ENCODE data around the gene GLYATL3.

GLYATL3 gene

DNA sequence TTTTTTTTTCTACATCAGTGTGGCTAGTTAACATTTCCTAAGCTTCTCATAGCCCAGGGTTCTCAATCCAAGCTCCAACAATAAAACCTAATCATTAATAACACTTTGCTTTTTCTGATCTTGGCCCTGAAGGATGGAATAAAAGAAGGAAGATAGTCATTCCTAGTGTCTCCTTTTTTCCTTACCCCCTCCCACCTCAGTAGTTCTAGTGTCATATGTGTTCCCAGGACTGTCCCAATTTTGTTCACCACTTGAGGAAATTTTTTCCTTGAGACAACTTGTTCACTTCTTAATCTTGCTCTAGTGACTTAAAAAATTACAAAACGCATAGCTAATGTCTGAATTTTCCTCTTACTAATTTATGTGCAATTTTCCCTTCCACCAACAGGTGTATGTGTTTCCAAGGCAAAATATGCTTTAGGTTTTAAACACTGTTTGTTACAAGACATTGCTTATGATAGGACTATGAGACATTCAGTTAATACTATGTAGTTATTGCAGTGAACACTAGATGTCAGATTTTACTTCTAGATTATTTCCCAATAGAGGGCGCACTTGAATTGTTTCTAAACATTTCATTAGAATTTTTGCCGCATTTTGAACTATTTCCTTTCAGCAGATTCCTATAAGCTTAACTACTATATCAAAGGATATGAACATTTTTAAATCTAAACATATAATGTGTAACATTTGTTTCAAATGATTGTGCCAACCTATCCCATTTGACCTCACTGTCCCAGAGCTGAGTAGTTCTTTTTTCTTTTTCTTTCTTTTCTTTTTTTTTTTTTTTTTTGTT, 32.2 kb downstream of the GLYATL3 start:
- Histone ChIP-seq H3K27ac (ENCODE audit: low read depth, low read length) (no peak overlapping the region), H2BK15ac (replicated peaks; ENCODE audit: low read depth) (no peak overlapping the region), H2BK120ac (ENCODE audit: low read depth, low read length) (no peak overlapping the region), H3K36me3 (ENCODE audit: control insufficient read depth, insufficient read depth, low read length) (no peaks in the 10 kb centered on the region), H3K79me2 (ENCODE audit: control insufficient read depth, insufficient read depth, low read length) (no peaks in the 10 kb centered on the region), H2BK5ac (ENCODE audit: low read length) (no peak overlapping the region), H3K79me1 (ENCODE audit: low read length) (no peaks in the 10 kb centered on the region), H4K5ac (ENCODE audit: low read length) (no peak overlapping the region), H3K27me3 (ENCODE audit: insufficient read depth, low read length, poor library complexity) (no peaks in the 10 kb centered on the region), H3K56ac (ENCODE audit: low read length) (no peak overlapping the region), H3K4me1 (ENCODE audit: control insufficient read depth, low read depth, low read length) (no peaks in the 10 kb centered on the region), H3K4me2 (ENCODE audit: low read length) (no peak overlapping the region), H3K4me3 (ENCODE audit: low read length) (no peak overlapping the region), H3K23ac (ENCODE audit: low read length) (no peak overlapping the region), H3K9ac (ENCODE audit: low read length) (no peak overlapping the region), H4K8ac (ENCODE audit: low read depth, low read length) (no peak overlapping the region), H2AK5ac (ENCODE audit: low read length) (no peak overlapping the region), H3K18ac (ENCODE audit: low read length) (no peak overlapping the region), H3K4ac (ENCODE audit: low read depth, low read length) (no peak overlapping the region)
- DNase-seq: peak; percentile 49
- WGBS (ENCODE audit: extremely low coverage, insufficient coverage, low lambda C conversion rate): no CpG with 5 or more reads among the region's 3 CpGs

DNA sequence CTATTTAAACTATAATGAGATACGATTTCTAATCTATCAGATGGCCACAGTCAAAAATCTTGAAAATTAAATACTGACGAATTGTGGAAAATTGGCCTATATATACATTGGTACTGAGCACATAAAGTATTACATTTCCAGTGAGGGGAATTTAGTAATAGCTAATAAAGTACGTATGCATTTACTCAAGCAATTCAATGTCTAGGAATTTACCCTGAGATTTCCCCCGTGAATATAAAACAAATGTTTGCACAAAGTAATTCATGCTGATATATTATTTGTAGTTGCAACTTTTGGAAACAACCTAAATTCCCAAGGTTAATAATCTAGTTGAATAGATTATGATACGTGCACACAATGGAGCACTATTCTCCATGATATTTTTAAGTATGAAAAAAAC, 36.1 kb downstream of the GLYATL3 start:
- H3K23ac ChIP-seq (ENCODE audit: low read length): no peak overlapping the region

DNA sequence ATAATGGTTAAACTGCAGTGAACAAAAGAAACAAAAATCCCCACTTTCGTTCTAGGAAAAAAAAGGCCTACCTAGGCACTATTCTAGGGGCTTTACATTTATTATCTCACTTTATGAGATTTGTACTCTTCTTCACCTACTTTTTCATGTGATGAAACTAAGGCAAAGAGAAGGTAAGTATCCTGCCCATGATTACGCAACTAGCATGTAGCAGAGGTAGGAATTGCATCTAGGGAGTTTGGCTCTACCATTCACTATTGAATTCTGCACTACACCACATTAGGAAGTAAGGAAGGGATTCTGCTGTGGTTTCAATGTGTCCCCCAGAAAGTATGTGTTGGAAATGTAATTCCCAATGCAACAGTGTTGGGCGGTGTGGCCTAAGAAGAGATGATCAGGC, 39.4 kb downstream of the GLYATL3 start:
- no peak overlapping the region for H3K27ac ChIP-seq (ENCODE audit: low read depth, low read length)
- no peak overlapping the region for H3K4me2 ChIP-seq (ENCODE audit: low read length)
- no peaks in the 10 kb centered on the region for H3K79me2 ChIP-seq (ENCODE audit: control insufficient read depth, insufficient read depth, low read length)
- WGBS (ENCODE audit: extremely low coverage, insufficient coverage, low lambda C conversion rate): no CpG with 5 or more reads among the region's 3 CpGs
- H3K4me1 ChIP-seq (ENCODE audit: control insufficient read depth, low read depth, low read length): no peaks in the 10 kb centered on the region
- no peak overlapping the region for H2AK5ac ChIP-seq (ENCODE audit: low read length)
- H2BK120ac ChIP-seq (ENCODE audit: low read depth, low read length): no peak overlapping the region
- H3K56ac ChIP-seq (ENCODE audit: low read length): no peak overlapping the region
- H2BK15ac ChIP-seq (replicated peaks; ENCODE audit: low read depth): no peak overlapping the region
- H3K79me1 ChIP-seq (ENCODE audit: low read length): no peaks in the 10 kb centered on the region
- no peak overlapping the region for H3K18ac ChIP-seq (ENCODE audit: low read length)
- DNase-seq: no peak
- H4K8ac ChIP-seq (ENCODE audit: low read depth, low read length): no peak overlapping the region
- no peaks in the 10 kb centered on the region for H3K36me3 ChIP-seq (ENCODE audit: control insufficient read depth, insufficient read depth, low read length)
- H3K27me3 ChIP-seq (ENCODE audit: insufficient read depth, low read length, poor library complexity): no peaks in the 10 kb centered on the region
- H3K4ac ChIP-seq (ENCODE audit: low read depth, low read length): no peak overlapping the region
- no peak overlapping the region for H3K4me3 ChIP-seq (ENCODE audit: low read length)
- no peak overlapping the region for H3K9ac ChIP-seq (ENCODE audit: low read length)
- no peak overlapping the region for H3K23ac ChIP-seq (ENCODE audit: low read length)
- H2BK5ac ChIP-seq (ENCODE audit: low read length): no peak overlapping the region
- H4K5ac ChIP-seq (ENCODE audit: low read length): no peak overlapping the region

More for the DNA sequence above, 36.1 kb downstream of the GLYATL3 start:
- Histone ChIP-seq H2BK15ac (replicated peaks; ENCODE audit: low read depth) (no peak overlapping the region), H3K4me1 (ENCODE audit: control insufficient read depth, low read depth, low read length) (no peaks in the 10 kb centered on the region), H3K27ac (ENCODE audit: low read depth, low read length) (no peak overlapping the region), H3K9ac (ENCODE audit: low read length) (no peak overlapping the region), H3K18ac (ENCODE audit: low read length) (no peak overlapping the region), H4K8ac (ENCODE audit: low read depth, low read length) (no peak overlapping the region), H3K79me2 (ENCODE audit: control insufficient read depth, insufficient read depth, low read length) (no peaks in the 10 kb centered on the region), H3K4ac (ENCODE audit: low read depth, low read length) (no peak overlapping the region), H2BK120ac (ENCODE audit: low read depth, low read length) (no peak overlapping the region), H3K56ac (ENCODE audit: low read length) (no peak overlapping the region), H3K36me3 (ENCODE audit: control insufficient read depth, insufficient read depth, low read length) (no peaks in the 10 kb centered on the region), H3K4me3 (ENCODE audit: low read length) (no peak overlapping the region), H3K79me1 (ENCODE audit: low read length) (no peaks in the 10 kb centered on the region), H3K27me3 (ENCODE audit: insufficient read depth, low read length, poor library complexity) (no peaks in the 10 kb centered on the region), H2BK5ac (ENCODE audit: low read length) (no peak overlapping the region), H2AK5ac (ENCODE audit: low read length) (no peak overlapping the region), H4K5ac (ENCODE audit: low read length) (no peak overlapping the region), H3K4me2 (ENCODE audit: low read length) (no peak overlapping the region)
- no CpG with 5 or more reads among the region's 5 CpGs for WGBS (ENCODE audit: extremely low coverage, insufficient coverage, low lambda C conversion rate)
- no peak for DNase-seq

DNA sequence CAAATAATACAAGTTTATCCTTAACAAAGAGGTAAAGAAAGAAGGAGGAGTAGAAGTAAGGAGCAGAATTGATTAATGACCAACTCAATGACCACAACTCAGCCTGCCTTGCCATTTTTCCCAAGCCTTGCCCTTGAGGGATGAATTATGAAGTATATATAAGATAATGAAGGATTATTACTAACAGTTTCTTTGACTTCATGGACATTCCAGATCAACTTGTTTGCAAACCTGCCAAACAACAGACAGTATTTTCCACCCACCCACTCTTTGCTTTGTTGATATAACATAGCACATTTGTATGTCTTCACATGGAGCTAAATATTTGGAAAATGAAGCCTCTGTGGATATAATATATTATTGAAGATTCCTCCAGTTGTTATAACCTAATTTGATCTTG, 40.9 kb downstream of the GLYATL3 start:
- no peak overlapping the region for H2AK5ac ChIP-seq (ENCODE audit: low read length)
- no peaks in the 10 kb centered on the region for H3K36me3 ChIP-seq (ENCODE audit: control insufficient read depth, insufficient read depth, low read length)
- no peaks in the 10 kb centered on the region for H3K4me1 ChIP-seq (ENCODE audit: control insufficient read depth, low read depth, low read length)
- no peak overlapping the region for H3K9ac ChIP-seq (ENCODE audit: low read length)
- H4K5ac ChIP-seq (ENCODE audit: low read length): no peak overlapping the region
- no peak overlapping the region for H2BK5ac ChIP-seq (ENCODE audit: low read length)
- H3K18ac ChIP-seq (ENCODE audit: low read length): no peak overlapping the region
- no peaks in the 10 kb centered on the region for H3K79me1 ChIP-seq (ENCODE audit: low read length)
- no peak overlapping the region for H3K4me2 ChIP-seq (ENCODE audit: low read length)
- no peak overlapping the region for H3K23ac ChIP-seq (ENCODE audit: low read length)
- H2BK120ac ChIP-seq (ENCODE audit: low read depth, low read length): no peak overlapping the region
- no peak overlapping the region for H4K8ac ChIP-seq (ENCODE audit: low read depth, low read length)
- no peaks in the 10 kb centered on the region for H3K27me3 ChIP-seq (ENCODE audit: insufficient read depth, low read length, poor library complexity)
- no peak overlapping the region for H3K4ac ChIP-seq (ENCODE audit: low read depth, low read length)
- no peak overlapping the region for H2BK15ac ChIP-seq (replicated peaks; ENCODE audit: low read depth)
- H3K27ac ChIP-seq (ENCODE audit: low read depth, low read length): no peak overlapping the region
- no peak overlapping the region for H3K56ac ChIP-seq (ENCODE audit: low read length)
- H3K79me2 ChIP-seq (ENCODE audit: control insufficient read depth, insufficient read depth, low read length): no peaks in the 10 kb centered on the region
- H3K4me3 ChIP-seq (ENCODE audit: low read length): no peak overlapping the region
- DNase-seq: no peak

DNA sequence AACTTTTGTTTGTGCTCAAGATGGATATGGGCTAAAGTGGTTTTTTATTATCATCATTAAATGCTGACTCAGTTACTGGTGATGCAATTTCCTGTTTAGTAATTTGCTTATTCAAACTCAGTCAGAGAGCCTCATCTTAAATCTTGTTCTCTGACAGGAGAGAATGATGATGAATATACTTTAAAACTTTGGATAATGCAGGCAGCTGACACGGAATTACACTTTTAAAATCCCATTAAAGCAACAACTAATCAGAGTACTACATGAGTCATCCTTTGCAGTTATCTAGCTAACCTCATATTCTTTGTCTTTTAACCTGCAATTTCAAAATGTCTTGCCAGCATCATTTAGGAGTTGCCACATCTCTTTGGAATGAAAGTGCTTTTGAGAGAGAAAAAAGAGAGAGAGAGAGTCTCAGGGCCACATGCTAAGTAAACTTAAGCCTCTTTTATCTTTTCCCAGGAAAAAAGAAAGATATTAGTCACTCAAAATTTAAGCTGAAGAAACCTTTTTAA, 41.5 kb downstream of the GLYATL3 start:
- Histone ChIP-seq H2BK120ac (ENCODE audit: low read depth, low read length) (no peak overlapping the region), H4K8ac (ENCODE audit: low read depth, low read length) (no peak overlapping the region), H3K4me2 (ENCODE audit: low read length) (no peak overlapping the region), H3K4me1 (ENCODE audit: control insufficient read depth, low read depth, low read length) (no peaks in the 10 kb centered on the region), H4K5ac (ENCODE audit: low read length) (no peak overlapping the region), H3K4me3 (ENCODE audit: low read length) (no peak overlapping the region), H3K36me3 (ENCODE audit: control insufficient read depth, insufficient read depth, low read length) (no peaks in the 10 kb centered on the region), H3K56ac (ENCODE audit: low read length) (no peak overlapping the region), H3K79me1 (ENCODE audit: low read length) (no peaks in the 10 kb centered on the region), H3K18ac (ENCODE audit: low read length) (no peak overlapping the region), H2BK5ac (ENCODE audit: low read length) (no peak overlapping the region), H2AK5ac (ENCODE audit: low read length) (no peak overlapping the region), H2BK15ac (replicated peaks; ENCODE audit: low read depth) (no peak overlapping the region), H3K27me3 (ENCODE audit: insufficient read depth, low read length, poor library complexity) (no peaks in the 10 kb centered on the region), H3K4ac (ENCODE audit: low read depth, low read length) (no peak overlapping the region), H3K23ac (ENCODE audit: low read length) (no peak overlapping the region), H3K9ac (ENCODE audit: low read length) (no peak overlapping the region), H3K79me2 (ENCODE audit: control insufficient read depth, insufficient read depth, low read length) (no peaks in the 10 kb centered on the region), H3K27ac (ENCODE audit: low read depth, low read length) (no peak overlapping the region)
- DNase-seq: peak; percentile 40
- WGBS (ENCODE audit: extremely low coverage, insufficient coverage, low lambda C conversion rate): no CpG with 5 or more reads among the region's 1 CpG

DNA sequence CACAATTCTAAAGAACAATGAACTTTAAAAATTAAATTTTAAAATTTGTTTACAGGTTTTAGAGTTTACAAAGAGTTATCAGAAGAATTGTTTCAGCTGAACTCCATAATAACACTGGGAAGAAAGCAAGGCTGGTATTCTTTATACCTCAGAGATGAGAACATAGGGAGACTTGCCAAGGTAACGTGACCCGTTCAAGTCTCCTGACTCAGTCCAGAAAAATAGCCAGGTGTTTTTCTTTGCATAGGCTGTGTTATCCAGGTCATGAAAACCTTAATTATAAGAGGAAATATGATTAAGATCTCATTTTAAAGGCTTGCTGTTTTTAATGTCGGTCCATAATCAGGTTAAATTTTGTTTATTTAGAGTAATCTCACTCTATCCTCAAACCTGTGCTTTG, 42.2 kb downstream of the GLYATL3 start:
- Histone ChIP-seq H3K4me3 (ENCODE audit: low read length) (no peak overlapping the region), H3K27ac (ENCODE audit: low read depth, low read length) (no peak overlapping the region), H3K79me2 (ENCODE audit: control insufficient read depth, insufficient read depth, low read length) (no peaks in the 10 kb centered on the region), H3K4ac (ENCODE audit: low read depth, low read length) (no peak overlapping the region), H3K18ac (ENCODE audit: low read length) (no peak overlapping the region), H3K56ac (ENCODE audit: low read length) (no peak overlapping the region), H3K36me3 (ENCODE audit: control insufficient read depth, insufficient read depth, low read length) (no peaks in the 10 kb centered on the region), H4K8ac (ENCODE audit: low read depth, low read length) (no peak overlapping the region), H3K27me3 (ENCODE audit: insufficient read depth, low read length, poor library complexity) (no peaks in the 10 kb centered on the region), H3K23ac (ENCODE audit: low read length) (no peak overlapping the region), H3K79me1 (ENCODE audit: low read length) (no peaks in the 10 kb centered on the region), H3K9ac (ENCODE audit: low read length) (no peak overlapping the region), H2BK120ac (ENCODE audit: low read depth, low read length) (no peak overlapping the region), H3K4me1 (ENCODE audit: control insufficient read depth, low read depth, low read length) (no peaks in the 10 kb centered on the region), H3K4me2 (ENCODE audit: low read length) (no peak overlapping the region), H2AK5ac (ENCODE audit: low read length) (no peak overlapping the region), H4K5ac (ENCODE audit: low read length) (no peak overlapping the region), H2BK5ac (ENCODE audit: low read length) (no peak overlapping the region), H2BK15ac (replicated peaks; ENCODE audit: low read depth) (no peak overlapping the region)
- DNase-seq: no peak
- WGBS (ENCODE audit: extremely low coverage, insufficient coverage, low lambda C conversion rate): no CpG with 5 or more reads among the region's 3 CpGs

Measured in mesendoderm (in vitro differentiated cells).